ENCODE measurements around the gene PTPRM. TPM values are rescaled to one million over a fixed set of nuclear protein-coding genes. Genes with fewer than 3 reads are reported as not detected.

The PTPRM gene
- total RNA-seq, 2 donors from 2014 or later, result 80.1 to 106 TPM

DNA sequence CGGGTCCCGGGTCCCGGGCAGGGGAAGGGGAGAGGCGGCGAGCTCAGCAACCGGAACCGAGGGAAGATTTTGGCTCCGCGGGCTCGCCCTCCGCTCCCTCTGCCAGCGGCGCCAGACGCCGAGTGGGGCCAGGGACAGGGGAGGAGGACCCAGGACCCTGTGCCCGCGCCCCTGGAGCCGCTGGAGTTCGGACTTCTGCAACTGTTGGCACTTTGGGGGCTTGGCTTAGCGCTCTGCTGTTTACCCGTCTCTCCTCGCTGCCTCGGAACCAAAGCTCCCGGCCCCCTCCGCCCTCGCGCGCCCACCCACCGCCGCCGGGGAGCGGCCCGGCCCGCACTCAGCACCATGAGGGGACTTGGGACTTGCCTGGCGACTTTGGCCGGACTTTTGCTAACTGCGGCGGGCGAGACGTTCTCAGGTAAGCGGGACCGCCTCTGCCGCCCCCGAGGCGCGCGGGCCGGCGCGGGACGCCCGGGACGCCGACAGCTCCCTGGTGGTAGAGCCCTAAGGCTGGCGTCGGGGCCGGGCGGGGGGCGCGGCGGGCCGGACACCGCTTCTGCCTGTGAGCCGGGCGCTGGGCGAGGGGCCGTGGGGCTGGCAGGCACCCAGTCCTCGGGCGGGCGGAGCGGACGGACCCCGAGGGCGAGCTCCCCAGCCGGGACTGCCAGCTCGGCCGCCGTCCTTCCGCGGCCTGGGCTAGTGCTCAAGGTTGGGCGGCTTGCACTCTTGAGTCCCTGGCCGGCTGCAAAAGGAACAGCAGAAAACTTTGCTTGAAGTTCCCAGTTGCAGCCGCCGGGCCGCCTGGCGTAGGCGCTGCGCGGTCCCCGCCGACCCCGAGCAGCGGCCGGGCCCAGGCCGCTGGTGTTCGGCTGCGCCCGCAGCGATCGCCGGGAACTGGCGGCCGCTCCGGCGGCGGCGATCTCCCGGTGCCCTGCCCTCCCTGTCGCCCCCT lies 634 bp downstream of the PTPRM start:
- TF ChIP-seq CTCF (IDR thresholded peaks at IDR 0.05), result no peak
- no peaks in the 10 kb centered on the region for H3K9me3 ChIP-seq
- peak; percentile 71 for DNase-seq (ENCODE audit: low spot score)
- no peaks in the 10 kb centered on the region for H3K27me3 ChIP-seq
- H3K4me3 ChIP-seq, result peak overlapping the region; percentile 91 to 94
- H3K27ac ChIP-seq, result peak overlapping the region; percentile 96 to 97
- H3K4me1 ChIP-seq, result peaks cover 0 to 23% of the 10 kb centered on the region in 2 donors
- no peaks in the 10 kb centered on the region for H3K36me3 ChIP-seq

DNA sequence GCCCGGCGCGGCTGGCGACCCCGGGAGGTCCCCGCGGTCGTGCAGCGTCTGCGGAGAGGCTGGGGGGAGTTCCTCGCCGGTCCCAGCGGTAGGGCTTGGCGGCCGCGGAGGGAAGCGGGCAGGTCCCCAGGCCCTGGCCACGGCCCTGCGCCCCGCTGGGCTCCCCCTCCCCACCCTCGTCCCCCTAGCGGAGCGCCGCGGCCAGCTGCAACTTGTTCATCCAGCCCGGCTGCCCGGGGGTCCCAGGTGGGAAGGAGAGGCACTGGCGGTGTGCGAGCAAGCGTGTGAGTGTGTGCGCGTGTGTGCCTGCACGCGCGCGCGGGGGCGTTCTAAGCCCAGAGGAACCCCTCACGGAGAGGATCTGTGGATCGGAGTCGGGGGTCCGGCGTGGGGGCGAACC lies 1.3 kb downstream of the PTPRM start:
- Histone ChIP-seq H3K9me3 (no peaks in the 10 kb centered on the region), H3K36me3 (no peaks in the 10 kb centered on the region), H3K27ac (peak overlapping the region; percentile 96 to 97), H3K4me1 (peaks cover 0 to 26% of the 10 kb centered on the region in 2 donors), H3K4me3 (peak overlapping the region; percentile 91 to 94), H3K27me3 (no peaks in the 10 kb centered on the region)
- no peak for DNase-seq (ENCODE audit: low spot score)
- TF ChIP-seq CTCF (IDR thresholded peaks at IDR 0.05), result peak in 1 of 2 donors; percentile 57

- H3K9me3 ChIP-seq, result no peaks in the 10 kb centered on the region
These were observed 4.5 kb downstream of the PTPRM start for GRCh38 chr18:7571626-7572025.

DNA sequence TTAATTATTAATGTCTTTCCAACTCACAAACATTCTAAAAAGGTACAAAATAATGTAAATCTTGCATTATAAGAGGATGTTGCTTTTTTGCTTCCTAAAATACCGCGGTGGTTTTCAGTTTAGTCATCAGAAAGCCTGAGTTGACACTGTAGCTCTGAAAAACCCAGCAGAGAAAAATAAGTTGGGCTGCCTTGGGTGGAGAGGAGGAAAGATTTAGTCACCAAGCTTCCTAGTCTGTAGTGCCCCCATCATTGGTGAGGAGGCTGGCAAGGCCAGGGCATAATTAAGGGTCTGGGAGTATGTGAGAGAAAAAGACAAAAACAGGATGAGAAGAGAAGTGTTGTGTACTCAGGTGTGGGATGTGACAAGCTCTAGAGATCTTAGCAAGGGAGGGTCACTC lies 5.7 kb downstream of the PTPRM start:
- H3K4me1 ChIP-seq, result peaks cover 0 to 20% of the 10 kb centered on the region in 2 donors
- no peaks in the 10 kb centered on the region for H3K27me3 ChIP-seq
- no peak overlapping the region for H3K4me3 ChIP-seq
- TF ChIP-seq CTCF (IDR thresholded peaks at IDR 0.05), result no peak
- H3K36me3 ChIP-seq, result no peaks in the 10 kb centered on the region
- DNase-seq (ENCODE audit: low spot score), result no peak
- no peak overlapping the region for H3K27ac ChIP-seq
- no peaks in the 10 kb centered on the region for H3K9me3 ChIP-seq

More at GRCh38 chr18:7571626-7572025, 4.5 kb downstream of the PTPRM start:
- H3K27ac ChIP-seq, result no peak overlapping the region
- no peak for DNase-seq (ENCODE audit: low spot score)
- no peak overlapping the region for H3K4me3 ChIP-seq
- H3K27me3 ChIP-seq, result no peaks in the 10 kb centered on the region
- no peak for TF ChIP-seq CTCF (IDR thresholded peaks at IDR 0.05)
- peaks cover 0 to 16% of the 10 kb centered on the region in 2 donors for H3K4me1 ChIP-seq
- no peaks in the 10 kb centered on the region for H3K36me3 ChIP-seq

DNA sequence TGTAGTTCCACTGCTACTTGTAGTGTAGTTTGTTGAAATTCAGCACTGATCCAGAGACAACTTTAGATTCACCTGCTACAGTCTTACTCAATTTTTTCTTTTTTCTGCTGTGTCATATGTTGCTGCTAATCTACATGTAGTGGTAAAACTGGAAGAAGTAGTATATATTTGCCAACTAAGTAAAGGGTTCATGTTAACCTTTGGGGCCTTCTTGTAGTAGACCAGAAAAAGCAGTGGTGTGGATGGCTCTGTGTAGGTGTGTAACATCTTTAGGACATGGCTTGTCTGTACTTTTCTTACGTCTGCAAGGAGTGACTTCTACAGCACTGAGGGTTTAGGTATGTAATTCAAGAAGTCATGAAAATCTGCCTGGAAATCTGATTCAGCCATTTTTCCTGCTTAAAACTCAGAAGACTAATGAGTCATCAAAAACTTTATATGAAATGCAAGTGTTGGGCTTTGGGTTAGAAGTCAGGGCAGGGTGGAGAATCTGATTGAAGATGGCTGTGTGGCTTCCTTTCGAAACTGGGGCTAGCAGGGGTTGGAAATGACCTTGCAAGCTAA lies 8.4 kb downstream of the PTPRM start:
- H3K9me3 ChIP-seq, result no peaks in the 10 kb centered on the region
- no peak for DNase-seq (ENCODE audit: low spot score)
- no peak overlapping the region for H3K27ac ChIP-seq
- no peak overlapping the region for H3K4me3 ChIP-seq
- H3K27me3 ChIP-seq, result no peaks in the 10 kb centered on the region
- peaks cover 0 to 19% of the 10 kb centered on the region in 2 donors for H3K4me1 ChIP-seq
- H3K36me3 ChIP-seq, result no peaks in the 10 kb centered on the region
- no peak for TF ChIP-seq CTCF (IDR thresholded peaks at IDR 0.05)

Data from right atrium auricular region (tissue), 2 donors.